IgD-negative memory B cell (primary cell): ENCODE results near the gene PABPN1. TPM values are rescaled to one million over a fixed set of nuclear protein-coding genes. Genes with fewer than 3 reads are reported as not detected.

ENCODE experiments used
- H3K27ac Mint-ChIP-seq, 3 donors: one replicate each; pipeline ENCODE4 v1.8.0; 2020 to 2022; ENCODE audit warnings: mild to moderate bottlenecking in 3 of 3, mixed read lengths in 3 of 3, moderate library complexity in 1 of 3
- H3K27me3 Mint-ChIP-seq: one replicate; pipeline ENCODE4 v1.8.0; 2021; ENCODE audit warnings: mixed read lengths
- H3K36me3 Mint-ChIP-seq: one replicate; pipeline ENCODE4 v1.8.0; 2020; ENCODE audit warnings: mild to moderate bottlenecking, mixed read lengths
- H3K4me1 Mint-ChIP-seq, 3 donors: one replicate each; pipeline ENCODE4 v1.8.0; 2020 to 2022; ENCODE audit warnings: mixed read lengths in 3 of 3, mild to moderate bottlenecking in 1 of 3
- H3K4me3 Mint-ChIP-seq, 4 donors: one replicate each; pipeline ENCODE4 v1.8.0; 2020 to 2022; ENCODE audit warnings: mild to moderate bottlenecking in 4 of 4, mixed read lengths in 4 of 4, moderate library complexity in 3 of 4
- H3K9me3 Mint-ChIP-seq, 3 donors: one replicate each; pipeline ENCODE4 v1.8.0; 2020 to 2021; ENCODE audit warnings: mixed read lengths in 3 of 3, mild to moderate bottlenecking in 1 of 3
- polyA plus RNA-seq: library from polyadenylated mRNA; unstranded; fragments of 300-500 nt; fragmentation: Illumina TruSeq; gene quantifications from one replicate; pipeline ENCODE4 v1.2.3, GENCODE V29; 2021

PABPN1 gene
- polyA plus RNA-seq, 1 donor from 2014 or later = 127 TPM

- Mint-ChIP-seq H3K4me3 (no peak overlapping the region), H3K9me3 (no peaks in the 10 kb centered on the region), H3K4me1 (peaks cover 2 to 6% (median 4%) of the 10 kb centered on the region in 3 donors), H3K36me3 (no peaks in the 10 kb centered on the region), H3K27me3 (peaks cover 44% of the 10 kb centered on the region), H3K27ac (no peak overlapping the region)
These were observed 35.4 kb downstream of the PABPN1 start for GRCh38 chr14:23356662-23357061.

GRCh38 chr14:23357261-23357660, 36.0 kb downstream of the PABPN1 start:
- H3K36me3 Mint-ChIP-seq = no peaks in the 10 kb centered on the region
- no peaks in the 10 kb centered on the region for H3K9me3 Mint-ChIP-seq
- no peak overlapping the region for H3K4me3 Mint-ChIP-seq
- H3K27ac Mint-ChIP-seq = no peak overlapping the region
- H3K27me3 Mint-ChIP-seq = peaks cover 44% of the 10 kb centered on the region
- peaks cover 2 to 6% (median 4%) of the 10 kb centered on the region in 3 donors for H3K4me1 Mint-ChIP-seq

- H3K4me3 Mint-ChIP-seq = no peak overlapping the region
- peaks cover 41% of the 10 kb centered on the region for H3K27me3 Mint-ChIP-seq
- H3K36me3 Mint-ChIP-seq = no peaks in the 10 kb centered on the region
These were observed 36.8 kb downstream of the PABPN1 start for GRCh38 chr14:23358042-23358441.

DNA sequence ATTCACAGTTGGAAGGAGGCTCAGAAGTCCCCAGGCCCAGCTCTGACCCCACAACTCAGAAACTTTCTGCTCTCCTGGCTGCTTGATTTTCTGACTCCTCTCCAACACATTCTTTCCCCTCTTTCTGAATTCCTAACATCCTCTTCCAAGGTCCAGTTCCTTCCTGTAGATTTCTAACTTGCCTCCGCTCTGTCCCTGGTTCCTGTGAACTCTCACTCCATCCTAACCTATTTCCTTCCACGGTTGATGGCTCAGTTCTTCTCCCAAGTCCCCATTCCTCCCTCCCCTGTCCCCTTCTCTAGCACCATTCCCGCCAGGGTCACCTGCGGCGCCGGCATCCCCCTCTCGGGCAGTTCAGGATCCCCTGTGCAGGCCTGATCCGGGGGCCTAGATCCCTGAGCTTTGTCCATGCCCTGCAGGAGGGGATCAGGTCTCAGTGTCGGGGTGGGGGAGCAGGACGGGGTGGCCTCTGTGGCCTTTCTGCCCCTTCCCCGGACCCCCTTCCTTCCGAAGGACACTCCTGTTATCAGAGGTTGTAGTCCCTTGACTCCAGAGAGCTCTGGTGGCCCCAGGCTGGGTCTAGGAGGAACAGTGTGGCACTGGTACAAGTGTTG, 37.4 kb downstream of the PABPN1 start:
- H3K4me3 Mint-ChIP-seq = no peak overlapping the region
- H3K27me3 Mint-ChIP-seq = peaks cover 35% of the 10 kb centered on the region
- no peak overlapping the region for H3K27ac Mint-ChIP-seq
- H3K36me3 Mint-ChIP-seq = no peaks in the 10 kb centered on the region
- peaks cover 0 to 6% (median 0%) of the 10 kb centered on the region in 3 donors for H3K4me1 Mint-ChIP-seq
- H3K9me3 Mint-ChIP-seq = no peaks in the 10 kb centered on the region

More at GRCh38 chr14:23358042-23358441, 36.8 kb downstream of the PABPN1 start:
- Mint-ChIP-seq H3K4me1 (peaks cover 2 to 6% (median 2%) of the 10 kb centered on the region in 3 donors), H3K27ac (no peak overlapping the region), H3K9me3 (no peaks in the 10 kb centered on the region)

DNA sequence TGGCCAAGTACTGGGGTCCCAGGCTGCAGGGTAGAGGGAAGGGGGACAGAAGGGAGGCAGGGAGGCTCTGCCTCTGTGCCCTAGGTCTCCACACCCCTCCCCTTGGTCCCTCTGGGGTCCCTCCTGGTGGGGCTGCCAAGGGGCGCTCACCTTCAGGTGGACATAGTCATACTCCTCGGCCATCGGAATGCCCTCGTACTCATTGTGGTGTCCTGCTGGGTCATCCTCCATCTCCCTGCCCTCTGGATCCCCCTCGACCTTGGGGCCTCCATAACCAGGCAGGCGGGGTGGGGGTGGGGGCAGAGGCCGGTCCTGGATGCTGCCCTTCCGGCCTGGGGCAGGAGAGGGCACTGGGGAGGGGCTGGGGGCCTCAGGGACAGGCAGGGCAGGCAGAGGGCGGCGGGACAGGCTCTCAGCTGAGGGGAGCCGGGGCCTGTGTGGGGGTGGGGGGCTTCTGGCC, 37.9 kb downstream of the PABPN1 start:
- H3K27me3 Mint-ChIP-seq = peaks cover 30% of the 10 kb centered on the region
- no peak overlapping the region for H3K4me3 Mint-ChIP-seq
- no peak overlapping the region for H3K27ac Mint-ChIP-seq
- H3K9me3 Mint-ChIP-seq = no peaks in the 10 kb centered on the region
- H3K4me1 Mint-ChIP-seq = peaks cover 0 to under 1% (median 0%) of the 10 kb centered on the region in 3 donors
- no peaks in the 10 kb centered on the region for H3K36me3 Mint-ChIP-seq

- peaks cover 27% of the 10 kb centered on the region for H3K27me3 Mint-ChIP-seq
- no peaks in the 10 kb centered on the region for H3K36me3 Mint-ChIP-seq
- no peaks in the 10 kb centered on the region for H3K4me1 Mint-ChIP-seq
- no peak overlapping the region for H3K4me3 Mint-ChIP-seq
- H3K27ac Mint-ChIP-seq = no peak overlapping the region
- no peaks in the 10 kb centered on the region for H3K9me3 Mint-ChIP-seq
These were observed 38.6 kb downstream of the PABPN1 start for GRCh38 chr14:23359722-23360447.

DNA sequence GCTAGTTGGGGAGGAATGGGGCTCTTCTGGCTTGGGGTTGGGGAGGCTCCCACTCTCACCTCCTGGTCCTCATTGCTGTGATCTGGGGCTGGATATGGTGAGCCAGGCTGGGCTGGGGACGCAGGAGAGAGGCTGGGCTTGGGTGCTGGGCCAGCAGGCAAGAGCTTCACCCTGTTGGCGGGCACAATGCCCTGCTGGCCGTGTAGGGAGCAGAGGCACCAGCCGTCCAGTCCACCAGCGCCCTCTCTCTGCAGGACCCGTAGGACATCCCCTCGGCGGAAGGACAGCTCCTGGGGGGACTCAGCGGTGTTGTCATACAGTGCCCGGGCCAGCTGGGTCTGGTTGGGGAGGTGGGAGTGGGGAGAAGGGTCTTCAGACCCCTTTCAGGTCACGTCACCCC, 39.2 kb downstream of the PABPN1 start:
- Mint-ChIP-seq H3K4me3 (no peak overlapping the region), H3K27ac (no peak overlapping the region), H3K9me3 (no peaks in the 10 kb centered on the region), H3K27me3 (peaks cover 20% of the 10 kb centered on the region), H3K36me3 (no peaks in the 10 kb centered on the region), H3K4me1 (no peaks in the 10 kb centered on the region)

DNA sequence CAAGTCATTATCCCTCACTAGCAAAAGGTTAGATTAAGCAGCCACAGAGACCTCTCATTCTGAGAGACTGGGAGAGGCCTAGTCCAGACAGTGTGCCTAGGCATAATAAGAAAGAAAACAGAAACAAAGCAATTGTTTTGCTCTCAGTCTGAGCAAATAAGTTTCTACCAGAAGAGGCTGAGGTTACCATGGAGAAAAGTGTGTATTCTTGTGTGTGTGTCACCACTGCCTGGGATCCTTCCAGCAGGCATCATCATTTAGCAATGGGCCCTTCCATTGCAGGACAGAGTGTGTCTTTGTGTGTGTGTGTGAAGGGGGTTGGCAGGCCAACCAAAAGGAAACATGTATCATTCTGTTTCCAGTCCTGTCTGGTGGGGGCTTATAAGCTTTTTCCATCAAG, 40.1 kb downstream of the PABPN1 start:
- H3K27me3 Mint-ChIP-seq = peaks cover 13% of the 10 kb centered on the region
- H3K27ac Mint-ChIP-seq = no peak overlapping the region
- H3K9me3 Mint-ChIP-seq = no peaks in the 10 kb centered on the region
- H3K4me1 Mint-ChIP-seq = no peaks in the 10 kb centered on the region
- H3K4me3 Mint-ChIP-seq = no peak overlapping the region
- H3K36me3 Mint-ChIP-seq = no peaks in the 10 kb centered on the region

DNA sequence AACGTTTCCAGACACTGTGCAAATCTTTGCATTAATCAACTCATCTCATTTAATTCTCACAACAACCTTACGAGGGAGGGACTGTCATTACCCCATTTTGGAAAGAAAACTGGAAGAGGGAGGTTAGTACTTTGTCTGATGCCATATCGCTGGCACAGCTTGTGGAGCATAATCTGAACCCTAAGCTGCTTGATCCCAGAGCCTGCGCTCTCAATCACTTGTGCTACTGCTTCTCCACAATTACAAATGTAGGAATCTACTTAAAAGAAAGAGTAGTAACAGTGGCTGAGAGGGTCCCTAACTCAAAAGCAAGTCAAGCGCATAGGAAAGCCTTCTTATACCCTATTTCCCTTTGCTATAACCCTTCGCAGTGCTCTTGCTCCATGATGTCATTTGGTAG, 40.5 kb downstream of the PABPN1 start:
- H3K4me1 Mint-ChIP-seq = no peaks in the 10 kb centered on the region
- no peaks in the 10 kb centered on the region for H3K9me3 Mint-ChIP-seq
- H3K27me3 Mint-ChIP-seq = peaks cover 13% of the 10 kb centered on the region
- H3K36me3 Mint-ChIP-seq = no peaks in the 10 kb centered on the region
- no peak overlapping the region for H3K27ac Mint-ChIP-seq
- no peak overlapping the region for H3K4me3 Mint-ChIP-seq

GRCh38 chr14:23362200-23362599, 40.9 kb downstream of the PABPN1 start:
- Mint-ChIP-seq H3K4me3 (no peak overlapping the region), H3K4me1 (no peaks in the 10 kb centered on the region), H3K9me3 (no peaks in the 10 kb centered on the region), H3K36me3 (no peaks in the 10 kb centered on the region), H3K27me3 (peaks cover 17% of the 10 kb centered on the region), H3K27ac (no peak overlapping the region)

GRCh38 chr14:23364164-23365035, 43.1 kb downstream of the PABPN1 start:
- no peak overlapping the region for H3K27ac Mint-ChIP-seq
- H3K27me3 Mint-ChIP-seq = peaks cover 23% of the 10 kb centered on the region
- no peak overlapping the region for H3K4me3 Mint-ChIP-seq
- H3K36me3 Mint-ChIP-seq = no peaks in the 10 kb centered on the region
- no peaks in the 10 kb centered on the region for H3K9me3 Mint-ChIP-seq
- H3K4me1 Mint-ChIP-seq = no peaks in the 10 kb centered on the region

- peaks cover 23% of the 10 kb centered on the region for H3K27me3 Mint-ChIP-seq
- no peaks in the 10 kb centered on the region for H3K9me3 Mint-ChIP-seq
- H3K27ac Mint-ChIP-seq = no peak within 1 kb of the TSS
- H3K4me3 Mint-ChIP-seq = peak within 1 kb of the TSS in 1 of 4 donors; percentile 33
- H3K36me3 Mint-ChIP-seq = no peaks in the 10 kb centered on the region
- H3K4me1 Mint-ChIP-seq = no peaks in the 10 kb centered on the region
These were observed 43.9 kb downstream of the PABPN1 start, which contains the start of gene EFS for GRCh38 chr14:23365036-23365731. Gene EFS (minus strand): TSS chr14:23365172. CDS start chr14:23365025, 147 bp downstream.

- Mint-ChIP-seq H3K9me3 (no peaks in the 10 kb centered on the region), H3K27ac (no peak overlapping the region), H3K4me1 (no peaks in the 10 kb centered on the region), H3K4me3 (no peak overlapping the region), H3K36me3 (no peaks in the 10 kb centered on the region), H3K27me3 (peaks cover 23% of the 10 kb centered on the region)
These were observed 44.6 kb downstream of the PABPN1 start for GRCh38 chr14:23365732-23366425.

DNA sequence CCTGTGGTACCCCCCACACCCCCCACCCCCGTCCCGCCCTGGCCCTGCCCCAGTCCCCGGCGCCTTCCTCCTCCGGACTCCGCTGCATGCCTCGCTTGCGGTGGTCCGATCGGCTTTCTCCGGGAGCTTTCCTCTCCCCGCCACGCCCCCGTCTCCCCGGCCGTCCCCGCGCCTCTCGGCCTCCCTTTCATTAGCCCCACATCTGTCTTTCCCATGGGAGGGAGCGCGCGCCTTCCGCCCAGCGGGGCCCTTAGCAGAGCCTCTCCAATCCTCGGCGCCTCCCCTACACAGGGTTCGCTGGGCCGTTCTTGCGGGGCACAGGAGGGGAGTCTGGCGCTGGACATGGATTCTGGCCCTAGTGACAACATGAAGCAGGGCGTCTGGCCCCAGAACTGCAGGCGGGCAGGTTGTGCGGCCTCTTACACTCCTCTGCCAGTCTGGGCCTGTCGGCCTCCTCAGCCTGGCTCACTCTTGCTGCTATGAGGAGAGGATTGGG, 45.2 kb downstream of the PABPN1 start:
- H3K4me1 Mint-ChIP-seq = no peaks in the 10 kb centered on the region
- no peaks in the 10 kb centered on the region for H3K36me3 Mint-ChIP-seq
- no peaks in the 10 kb centered on the region for H3K9me3 Mint-ChIP-seq
- peak overlapping the region in 1 of 3 donors; percentile 88 for H3K27ac Mint-ChIP-seq
- peaks cover 23% of the 10 kb centered on the region for H3K27me3 Mint-ChIP-seq
- H3K4me3 Mint-ChIP-seq = no peak overlapping the region
